AG08396 (cell line): ENCODE data around the gene PITPNC1.
"Not testable (repeated sequence)": the region's sequence is repeated elsewhere in the genome, so short reads cannot be mapped to it uniquely, and the experiment has no call there.

Experiments
- DNase-seq: peaks from one replicate; pipeline ENCODE4 v3.0.0; 2012; ENCODE audit warnings: low spot score, mixed read lengths

The PITPNC1 gene

GRCh38 chr17:67651218-67651579 lies 274.1 kb downstream of the PITPNC1 start:
- not testable (repeated sequence) for DNase-seq

GRCh38 chr17:67652433-67652832 lies 275.4 kb downstream of the PITPNC1 start:
- DNase-seq = no peak

GRCh38 chr17:67655478-67656148 lies 278.5 kb downstream of the PITPNC1 start:
- no peak for DNase-seq

- DNase-seq = no peak
Measured at GRCh38 chr17:67656494-67657203, 279.6 kb downstream of the PITPNC1 start.

GRCh38 chr17:67657596-67657995 lies 280.5 kb downstream of the PITPNC1 start:
- no peak for DNase-seq

- no peak for DNase-seq
Measured at GRCh38 chr17:67658265-67658664, 281.2 kb downstream of the PITPNC1 start.

- no peak for DNase-seq
Measured at GRCh38 chr17:67659028-67659427, 281.9 kb downstream of the PITPNC1 start.

GRCh38 chr17:67662712-67663111 lies 285.6 kb downstream of the PITPNC1 start:
- DNase-seq = no peak

GRCh38 chr17:67663457-67663856 lies 286.4 kb downstream of the PITPNC1 start:
- DNase-seq = no peak

GRCh38 chr17:67666028-67666427 lies 288.9 kb downstream of the PITPNC1 start:
- DNase-seq = no peak

GRCh38 chr17:67666710-67667109 lies 289.6 kb downstream of the PITPNC1 start:
- no peak for DNase-seq

- no peak for DNase-seq
Measured at GRCh38 chr17:67671493-67671892, 294.4 kb downstream of the PITPNC1 start.

- no peak for DNase-seq
Measured at GRCh38 chr17:67672592-67673335, 295.7 kb downstream of the PITPNC1 start.

- DNase-seq = no peak
Measured at GRCh38 chr17:67675481-67675880, 298.4 kb downstream of the PITPNC1 start.

GRCh38 chr17:67676305-67676704 lies 299.2 kb downstream of the PITPNC1 start:
- DNase-seq = no peak

GRCh38 chr17:67678414-67678813 lies 301.3 kb downstream of the PITPNC1 start:
- DNase-seq = no peak

GRCh38 chr17:67679225-67679624 lies 302.1 kb downstream of the PITPNC1 start:
- DNase-seq = no peak

GRCh38 chr17:67679721-67680120 lies 302.6 kb downstream of the PITPNC1 start:
- DNase-seq = no peak

- no peak for DNase-seq
Measured at GRCh38 chr17:67680445-67681224, 303.6 kb downstream of the PITPNC1 start.

GRCh38 chr17:67682196-67682595 lies 305.1 kb downstream of the PITPNC1 start:
- no peak for DNase-seq

GRCh38 chr17:67685351-67685750 lies 308.3 kb downstream of the PITPNC1 start:
- no peak for DNase-seq

- DNase-seq = no peak
Measured at GRCh38 chr17:67686241-67686640, 309.2 kb downstream of the PITPNC1 start.
